Naive thymus-derived CD4-positive, alpha-beta T cell (primary cell): ENCODE results near the gene DHRS9. TPM values are rescaled to one million over a fixed set of nuclear protein-coding genes. Genes with fewer than 3 reads are reported as not detected.

Experiments used
- ATAC-seq: fragments of 150-1000 bp; cut with Tn5 transposase; 2 replicates; pipeline ENCODE4 v1.10.0; 2021; ENCODE audit warnings: mild to moderate bottlenecking, moderate library complexity
- CTCF ChIA-PET: fragments of 350-600 bp; sonication (Branson Sonifier 250); formaldehyde crosslinking; loops from one replicate; lab custom pipeline; 2021; ENCODE audit warnings: antibody characterized with exemption; lab: Charles Lee
- POLR2A ChIA-PET: fragments of 350-600 bp; sonication (Branson Sonifier 250); formaldehyde crosslinking; loops from one replicate; lab custom pipeline; 2021; ENCODE audit warnings: antibody characterized with exemption, inconsistent platforms; lab: Charles Lee
- DNase-seq, 9 donors: peaks; one replicate each; pipeline versions ENCODE4 v3.0.0 to v3.0.0-alpha.2; 2020 to 2022; ENCODE audit warnings: mixed read lengths in 1 of 9
- H3K27ac ChIP-seq: one replicate; pipeline ENCODE4 v1.7.0; 2013; ENCODE audit warnings: mild to moderate bottlenecking, low read depth, low read length, moderate library complexity
- H3K27me3 ChIP-seq, 2 donors: one replicate each; pipeline ENCODE4 v1.7.0; 2013; ENCODE audit warnings: low read length in 2 of 2, mild to moderate bottlenecking in 2 of 2, moderate library complexity in 2 of 2; ENCODE audit not compliant: control insufficient read depth in 2 of 2, insufficient read depth in 2 of 2
- H3K36me3 ChIP-seq, 3 experiments: 1 replicate in 2 of 3; 2 replicates in 1 of 3; pipeline ENCODE4 v1.7.0; 2013; ENCODE audit warnings: low read length in 3 of 3, mild to moderate bottlenecking in 3 of 3, moderate library complexity in 1 of 3; ENCODE audit not compliant: insufficient read depth in 3 of 3, control insufficient read depth in 2 of 3
- H3K4me1 ChIP-seq, 2 donors: one replicate each; pipeline ENCODE4 v1.7.0; 2013; ENCODE audit warnings: low read length in 2 of 2, mild to moderate bottlenecking in 2 of 2, moderate library complexity in 1 of 2; ENCODE audit not compliant: control insufficient read depth in 2 of 2, insufficient read depth in 2 of 2
- H3K4me3 ChIP-seq: 2 replicates; pipeline ENCODE4 v1.7.0; 2013; ENCODE audit warnings: mild to moderate bottlenecking, low read length
- H3K9me3 ChIP-seq, 3 experiments: 1 replicate in 2 of 3; 2 replicates in 1 of 3; pipeline ENCODE4 v1.7.0; 2013; ENCODE audit warnings: low read length in 3 of 3; ENCODE audit not compliant: control insufficient read depth in 2 of 3
- H3K27ac Mint-ChIP-seq, 9 donors: one replicate each; pipeline ENCODE4 v1.8.0; 2020 to 2022; ENCODE audit warnings: mixed read lengths in 9 of 9, mild to moderate bottlenecking in 8 of 9, moderate library complexity in 5 of 9, inconsistent platforms in 2 of 9
- H3K27me3 Mint-ChIP-seq, 5 donors: one replicate each; pipeline ENCODE4 v1.8.0; 2021 to 2022; ENCODE audit warnings: mixed read lengths in 5 of 5, mild to moderate bottlenecking in 1 of 5
- H3K36me3 Mint-ChIP-seq, 5 donors: one replicate each; pipeline ENCODE4 v1.8.0; 2020 to 2022; ENCODE audit warnings: mixed read lengths in 5 of 5, mild to moderate bottlenecking in 3 of 5, inconsistent platforms in 1 of 5
- H3K4me1 Mint-ChIP-seq, 7 donors: one replicate each; pipeline ENCODE4 v1.8.0; 2020 to 2022; ENCODE audit warnings: mixed read lengths in 7 of 7, mild to moderate bottlenecking in 3 of 7, inconsistent platforms in 1 of 7
- H3K4me3 Mint-ChIP-seq, 10 donors: one replicate each; pipeline ENCODE4 v1.8.0; 2020 to 2022; ENCODE audit warnings: mild to moderate bottlenecking in 10 of 10, mixed read lengths in 10 of 10, moderate library complexity in 6 of 10, inconsistent platforms in 2 of 10
- H3K9me3 Mint-ChIP-seq, 11 donors: one replicate each; pipeline ENCODE4 v1.8.0; 2020 to 2022; ENCODE audit warnings: mixed read lengths in 11 of 11, mild to moderate bottlenecking in 4 of 11, inconsistent platforms in 1 of 11, moderate library complexity in 1 of 11
- intact Hi-C, 2 donors: fragments of 100-400 bp; cut with micrococcal nuclease; formaldehyde crosslinking; loops; one replicate each; pipeline ENCODE4 v1.15.1; 2023
- polyA plus RNA-seq, 2 donors: library from polyadenylated mRNA; unstranded; fragments of 300-500 nt; fragmentation: Illumina TruSeq; gene quantifications; one replicate each; pipeline ENCODE4 v1.2.3, GENCODE V29; 2021
- total RNA-seq, 6 experiments: library from RNA in 5 of 6; stranded (reverse) in 5 of 6; gene quantifications; 1 replicate in 5 of 6; 2 replicates in 1 of 6; pipeline ENCODE4 v1.2.3 and lab custom pipeline; 2021 to 2026

Gene DHRS9
- total and polyA plus RNA-seq, 7 experiments from 2014 or later, result 0.17 to 1.1 (median 0.30) TPM; not detected in 3

- no peak overlapping the region for H3K27ac ChIP-seq
- Mint-ChIP-seq H3K27me3 (peaks cover 0 to 6% (median 0%) of the 10 kb centered on the region in 5 donors), H3K27ac (peak overlapping the region in 1 of 9 donors; percentile 34), H3K36me3 (peaks cover 0 to 4% (median 0%) of the 10 kb centered on the region in 5 donors), H3K4me1 (peaks cover 36 to 56% (median 46%) of the 10 kb centered on the region in 7 donors), H3K4me3 (no peak overlapping the region), H3K9me3 (no peaks in the 10 kb centered on the region)
- no peaks in the 10 kb centered on the region for H3K9me3 ChIP-seq
- ATAC-seq, result peak; percentile 62
- H3K4me3 ChIP-seq, result no peak overlapping the region
- POLR2A ChIA-PET, result no interaction called here
- peak; percentile 45 to 77 (median 60) for DNase-seq
- no peaks in the 10 kb centered on the region for H3K27me3 ChIP-seq
- no peaks in the 10 kb centered on the region for H3K36me3 ChIP-seq
- intact Hi-C loops, result loop anchor here (1.0 to 5.0 kb wide), 8 partner anchors 23 to 817 kb away; partner anchors contain the start of gene LRP2 (in 1 of the 2)
- CTCF ChIA-PET, result interaction anchor here (0.5 to 7.0 kb wide), 13 partner anchors 9 to 1693 kb away, joined by 3 to 85 read pairs (median 4); no protein-coding TSS in a partner anchor
- peaks cover 45 to 48% of the 10 kb centered on the region in 2 donors for H3K4me1 ChIP-seq
Measured at GRCh38 chr2:169109502-169110409, 40.4 kb downstream of the DHRS9 start.

- Mint-ChIP-seq H3K9me3 (no peaks in the 10 kb centered on the region), H3K4me1 (peaks cover 29 to 49% (median 40%) of the 10 kb centered on the region in 7 donors), H3K27me3 (peaks cover 0 to 6% (median 0%) of the 10 kb centered on the region in 5 donors), H3K27ac (no peak overlapping the region), H3K36me3 (peaks cover 0 to 4% (median 0%) of the 10 kb centered on the region in 5 donors), H3K4me3 (no peak overlapping the region)
- no peak for ATAC-seq
- Histone ChIP-seq H3K27me3 (no peaks in the 10 kb centered on the region), H3K4me1 (peaks cover 38 to 41% of the 10 kb centered on the region in 2 donors), H3K36me3 (no peaks in the 10 kb centered on the region), H3K27ac (no peak overlapping the region), H3K4me3 (no peak overlapping the region), H3K9me3 (no peaks in the 10 kb centered on the region)
- POLR2A ChIA-PET, result no interaction called here
- DNase-seq, result no peak
- intact Hi-C loops, result no loop called here
- CTCF ChIA-PET, result interaction anchor here (0.9 to 7.0 kb wide), 8 partner anchors 9 to 149 kb away, joined by 4 to 85 read pairs (median 8); no protein-coding TSS in a partner anchor
Measured at GRCh38 chr2:169110419-169110818, 41.1 kb downstream of the DHRS9 start.

GRCh38 chr2:169110916-169111315 lies 41.6 kb downstream of the DHRS9 start:
- Histone ChIP-seq H3K27me3 (no peaks in the 10 kb centered on the region), H3K9me3 (no peaks in the 10 kb centered on the region), H3K4me3 (no peak overlapping the region), H3K36me3 (no peaks in the 10 kb centered on the region), H3K27ac (no peak overlapping the region), H3K4me1 (peaks cover 33 to 36% of the 10 kb centered on the region in 2 donors)
- Mint-ChIP-seq H3K4me3 (no peak overlapping the region), H3K36me3 (peaks cover 0 to 3% (median 0%) of the 10 kb centered on the region in 5 donors), H3K27ac (no peak overlapping the region), H3K27me3 (peaks cover 0 to 6% (median under 1%) of the 10 kb centered on the region in 5 donors), H3K4me1 (peaks cover 24 to 44% (median 35%) of the 10 kb centered on the region in 7 donors), H3K9me3 (no peaks in the 10 kb centered on the region)
- DNase-seq, result no peak
- intact Hi-C loops, result no loop called here
- CTCF ChIA-PET, result interaction anchor here (1.3 to 7.0 kb wide), 4 partner anchors 14 to 150 kb away, joined by 4 to 85 read pairs (median 31); no protein-coding TSS in a partner anchor
- no peak for ATAC-seq
- POLR2A ChIA-PET, result no interaction called here

GRCh38 chr2:169112841-169113240 lies 43.5 kb downstream of the DHRS9 start:
- ChIA-PET POLR2A (no interaction called here), CTCF (interaction anchor here (0.6 to 7.0 kb wide), 3 partner anchors 19 to 152 kb away, joined by 5 to 85 read pairs (median 52); no protein-coding TSS in a partner anchor)
- H3K27me3 ChIP-seq, result no peaks in the 10 kb centered on the region
- DNase-seq (no peak), ATAC-seq (no peak)
- no peaks in the 10 kb centered on the region for H3K36me3 Mint-ChIP-seq
- H3K4me1 ChIP-seq, result peaks cover 16 to 17% of the 10 kb centered on the region in 2 donors
- H3K4me3 Mint-ChIP-seq, result no peak overlapping the region
- H3K4me3 ChIP-seq, result no peak overlapping the region
- H3K27ac ChIP-seq, result no peak overlapping the region
- intact Hi-C loops, result no loop called here
- H3K9me3 Mint-ChIP-seq, result no peaks in the 10 kb centered on the region
- peaks cover 11 to 32% (median 18%) of the 10 kb centered on the region in 7 donors for H3K4me1 Mint-ChIP-seq
- H3K36me3 ChIP-seq, result no peaks in the 10 kb centered on the region
- no peak overlapping the region for H3K27ac Mint-ChIP-seq
- H3K9me3 ChIP-seq, result no peaks in the 10 kb centered on the region
- peaks cover 0 to 10% (median 5%) of the 10 kb centered on the region in 5 donors for H3K27me3 Mint-ChIP-seq

- no peak overlapping the region for H3K4me3 Mint-ChIP-seq
- intact Hi-C loops, result no loop called here
- ChIA-PET POLR2A (no interaction called here), CTCF (interaction anchor here (0.6 to 7.0 kb wide), 3 partner anchors 14 to 785 kb away, joined by 3 to 52 read pairs (median 3); no protein-coding TSS in a partner anchor)
- peaks cover 0 to 10% (median 5%) of the 10 kb centered on the region in 5 donors for H3K27me3 Mint-ChIP-seq
- Histone ChIP-seq H3K9me3 (no peaks in the 10 kb centered on the region), H3K4me1 (peaks cover 4 to 8% of the 10 kb centered on the region in 2 donors), H3K4me3 (no peak overlapping the region), H3K27ac (no peak overlapping the region), H3K36me3 (no peaks in the 10 kb centered on the region), H3K27me3 (no peaks in the 10 kb centered on the region)
- no peak overlapping the region for H3K27ac Mint-ChIP-seq
- H3K9me3 Mint-ChIP-seq, result no peaks in the 10 kb centered on the region
- no peaks in the 10 kb centered on the region for H3K36me3 Mint-ChIP-seq
- ATAC-seq, result no peak
- H3K4me1 Mint-ChIP-seq, result peaks cover 4 to 20% (median 8%) of the 10 kb centered on the region in 7 donors
- DNase-seq, result no peak
Measured at GRCh38 chr2:169114056-169114455, 44.7 kb downstream of the DHRS9 start.

GRCh38 chr2:169116327-169116726 lies 47.0 kb downstream of the DHRS9 start:
- Mint-ChIP-seq H3K36me3 (no peaks in the 10 kb centered on the region), H3K27ac (no peak overlapping the region), H3K27me3 (peaks cover 4 to 11% (median 6%) of the 10 kb centered on the region in 5 donors), H3K9me3 (peaks cover 0 to 2% (median 0%) of the 10 kb centered on the region in 11 donors), H3K4me3 (no peak overlapping the region), H3K4me1 (peaks cover 0 to 9% (median 7%) of the 10 kb centered on the region in 7 donors)
- no peak for DNase-seq
- ChIA-PET CTCF (interaction anchor here (1.0 to 1.6 kb wide), 2 partner anchors 11 to 16 kb away, joined by 3 read pairs; no protein-coding TSS in a partner anchor), POLR2A (no interaction called here)
- ATAC-seq, result no peak
- Histone ChIP-seq H3K27me3 (no peaks in the 10 kb centered on the region), H3K36me3 (no peaks in the 10 kb centered on the region), H3K27ac (no peak overlapping the region), H3K4me1 (no peaks in the 10 kb centered on the region), H3K4me3 (no peak overlapping the region), H3K9me3 (no peaks in the 10 kb centered on the region)
- intact Hi-C loops, result no loop called here
